Natural killer cell treated with Interleukin-12 subunit alpha and Interleukin-12 subunit beta and Interleukin-15 and Interleukin-18, amount 100 ng/mL, for 72 hours (primary cell): ENCODE data around the gene RNF223. TPM values are rescaled to one million over a fixed set of nuclear protein-coding genes. Genes with fewer than 3 reads are reported as not detected.
"Not testable (repeated sequence)": the region's sequence is repeated elsewhere in the genome, so short reads cannot be mapped to it uniquely, and the experiment has no call there.

Experiments
- ATAC-seq, 2 donors: fragments of 150-1000 bp; cut with Tn5 transposase in 1 of 2; sonication (Bioruptor Pico), chemical (Tn5 transposase) in 1 of 2; 2 replicates each; pipeline ENCODE4 v1.10.0; 2021
- DNase-seq: peaks from one replicate; pipeline ENCODE4 v3.0.0; 2022; ENCODE audit warnings: low spot score
- H3K27ac Mint-ChIP-seq, 2 donors: 1 replicate in 1 of 2; 2 replicates in 1 of 2; pipeline ENCODE4 v1.8.0; 2022; ENCODE audit warnings: mixed read lengths in 2 of 2, mild to moderate bottlenecking in 1 of 2, moderate library complexity in 1 of 2
- H3K27me3 Mint-ChIP-seq, 2 donors: 1 replicate in 1 of 2; 2 replicates in 1 of 2; pipeline ENCODE4 v1.8.0; 2022; ENCODE audit warnings: mixed read lengths in 2 of 2
- H3K36me3 Mint-ChIP-seq: one replicate; pipeline ENCODE4 v1.8.0; 2022; ENCODE audit warnings: mixed read lengths
- H3K4me1 Mint-ChIP-seq, 2 donors: 1 replicate in 1 of 2; 2 replicates in 1 of 2; pipeline ENCODE4 v1.8.0; 2022; ENCODE audit warnings: low read depth in 2 of 2, mixed read lengths in 2 of 2, mild to moderate bottlenecking in 1 of 2
- H3K4me3 Mint-ChIP-seq: one replicate; pipeline ENCODE4 v1.8.0; 2022; ENCODE audit warnings: mixed read lengths
- H3K9me3 Mint-ChIP-seq: 2 replicates; pipeline ENCODE4 v1.8.0; 2022; ENCODE audit warnings: mixed read lengths
- total RNA-seq, 2 donors: library from RNA; stranded (reverse); gene quantifications; one replicate each; pipeline ENCODE4 v1.2.3, GENCODE V29; 2022

The RNF223 gene
- total RNA-seq, 2 donors from 2014 or later: not detected

GRCh38 chr1:1115786-1116700 is 41.9 kb upstream of the RNF223 start, which contains the start of gene C1orf159:
Gene C1orf159, minus strand, starts transcription at chr1:1116089. Its CDS starts 24,546 bp downstream, at chr1:1091543.
- ATAC-seq (peak; percentile 97 to 98), DNase-seq (peak; percentile 99)
- Mint-ChIP-seq H3K4me3 (peak within 1 kb of the TSS; percentile 84), H3K27me3 (peaks cover 3 to 7% of the 10 kb centered on the region in 2 donors), H3K4me1 (peaks cover 0 to 20% of the 10 kb centered on the region in 2 donors), H3K36me3 (peaks cover 5% of the 10 kb centered on the region), H3K9me3 (no peaks in the 10 kb centered on the region), H3K27ac (peak within 1 kb of the TSS; percentile 23 to 64)

DNA sequence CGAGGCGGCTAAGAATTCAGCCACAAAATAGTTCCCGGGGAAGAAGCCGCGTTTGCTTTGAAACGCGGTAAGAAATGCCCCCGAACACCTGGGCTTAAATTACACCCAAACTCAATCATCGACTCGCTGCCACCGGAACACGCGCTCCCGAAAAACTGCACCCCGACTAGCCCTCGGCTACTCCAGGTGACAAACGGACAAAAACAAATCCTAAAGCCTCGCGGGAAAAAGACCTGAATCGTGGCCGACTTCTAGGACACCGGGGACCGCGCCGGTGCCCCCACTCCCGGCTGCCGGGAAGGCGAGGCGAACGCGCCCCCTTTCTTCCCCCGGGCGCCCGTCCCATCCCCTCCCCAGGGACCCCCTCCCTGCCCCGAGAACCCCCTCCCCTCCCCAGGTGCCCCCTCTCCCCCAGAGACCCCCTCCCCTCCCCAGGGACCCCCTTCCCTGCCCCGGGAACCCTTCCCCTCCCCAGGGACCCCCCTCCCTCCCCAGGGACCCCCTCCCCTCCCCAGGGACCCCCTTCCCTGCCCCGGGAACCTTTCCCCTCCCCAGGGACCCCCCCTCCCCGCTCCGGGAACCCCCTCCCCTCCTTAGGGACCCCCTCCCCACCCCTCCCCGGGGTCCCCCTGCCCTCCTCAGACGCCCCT is 41.2 kb upstream of the RNF223 start:
- Mint-ChIP-seq H3K4me1 (peaks cover 0 to 20% of the 10 kb centered on the region in 2 donors), H3K4me3 (peak overlapping the region; percentile 84)

GRCh38 chr1:1114431-1114830 is 40.3 kb upstream of the RNF223 start:
- Mint-ChIP-seq H3K4me1 (peaks cover 0 to 20% of the 10 kb centered on the region in 2 donors), H3K27me3 (peaks cover 3 to 7% of the 10 kb centered on the region in 2 donors), H3K36me3 (peaks cover 5% of the 10 kb centered on the region), H3K9me3 (no peaks in the 10 kb centered on the region), H3K27ac (peak overlapping the region; percentile 23 to 45), H3K4me3 (peak overlapping the region; percentile 84)
- ATAC-seq: no peak
- DNase-seq: peak; percentile 32

More for the DNA sequence above, 41.2 kb upstream of the RNF223 start:
- DNase-seq (peak; percentile 56), ATAC-seq (no peak)
- Mint-ChIP-seq H3K36me3 (peaks cover 5% of the 10 kb centered on the region), H3K9me3 (no peaks in the 10 kb centered on the region), H3K27me3 (peaks cover 3 to 7% of the 10 kb centered on the region in 2 donors), H3K27ac (peak overlapping the region; percentile 23 to 64)

GRCh38 chr1:1112237-1112985 is 38.3 kb upstream of the RNF223 start:
- Mint-ChIP-seq H3K27me3 (no peaks in the 10 kb centered on the region), H3K27ac (no peak overlapping the region), H3K4me1 (peaks cover 4 to 23% of the 10 kb centered on the region in 2 donors), H3K9me3 (peaks cover 3% of the 10 kb centered on the region), H3K36me3 (peaks cover 5% of the 10 kb centered on the region), H3K4me3 (no peak overlapping the region)
- ATAC-seq: no peak
- DNase-seq: peak; percentile 54

GRCh38 chr1:1111516-1112236 is 37.6 kb upstream of the RNF223 start:
- H3K4me3 Mint-ChIP-seq: no peak overlapping the region
- no peak overlapping the region for H3K27ac Mint-ChIP-seq
- H3K36me3 Mint-ChIP-seq: peaks cover 5% of the 10 kb centered on the region
- no peak for ATAC-seq
- H3K4me1 Mint-ChIP-seq: peaks cover 4 to 23% of the 10 kb centered on the region in 2 donors
- peaks cover 3% of the 10 kb centered on the region for H3K9me3 Mint-ChIP-seq
- no peaks in the 10 kb centered on the region for H3K27me3 Mint-ChIP-seq
- DNase-seq: peak; percentile 38

GRCh38 chr1:1110561-1110971 is 36.5 kb upstream of the RNF223 start:
- peaks cover 5% of the 10 kb centered on the region for H3K36me3 Mint-ChIP-seq
- H3K27me3 Mint-ChIP-seq: no peaks in the 10 kb centered on the region
- DNase-seq: peak; percentile 41
- no peak overlapping the region for H3K4me3 Mint-ChIP-seq
- no peak for ATAC-seq
- peaks cover 4 to 25% of the 10 kb centered on the region in 2 donors for H3K4me1 Mint-ChIP-seq
- H3K9me3 Mint-ChIP-seq: peaks cover 3% of the 10 kb centered on the region
- no peak overlapping the region for H3K27ac Mint-ChIP-seq

DNA sequence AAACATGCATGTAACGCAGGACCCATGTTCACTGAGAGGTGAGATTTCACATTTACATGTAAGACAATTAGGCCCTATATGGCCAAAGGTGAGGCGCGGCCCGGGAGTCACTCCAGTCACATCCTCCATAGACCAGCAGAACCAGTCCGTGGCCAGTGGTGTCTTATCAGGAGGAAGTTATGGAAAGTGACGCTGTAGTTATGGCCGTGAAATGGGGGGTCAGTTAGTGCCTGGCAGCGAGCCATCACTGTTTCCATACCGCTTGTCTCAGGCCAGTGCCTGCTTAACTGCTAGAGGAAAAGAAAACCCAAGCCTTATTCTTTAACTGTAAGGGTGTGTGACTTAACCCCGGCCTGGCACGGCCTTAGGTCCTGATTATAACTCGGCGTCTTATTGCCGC is 35.6 kb upstream of the RNF223 start:
- peaks cover 5% of the 10 kb centered on the region for H3K36me3 Mint-ChIP-seq
- peaks cover 4 to 20% of the 10 kb centered on the region in 2 donors for H3K4me1 Mint-ChIP-seq

GRCh38 chr1:1106510-1107221 is 32.6 kb upstream of the RNF223 start:
- DNase-seq: peak; percentile 60
- H3K27ac Mint-ChIP-seq: no peak overlapping the region

More for the DNA sequence above, 35.6 kb upstream of the RNF223 start:
- ATAC-seq: no peak
- Mint-ChIP-seq H3K27ac (no peak overlapping the region), H3K9me3 (peaks cover 3% of the 10 kb centered on the region), H3K27me3 (no peaks in the 10 kb centered on the region), H3K4me3 (no peak overlapping the region)
- peak; percentile 34 for DNase-seq

GRCh38 chr1:1104152-1104551 is 30.0 kb upstream of the RNF223 start:
- not testable (repeated sequence) for H3K27me3 Mint-ChIP-seq, H3K27ac Mint-ChIP-seq, H3K4me3 Mint-ChIP-seq, H3K9me3 Mint-ChIP-seq
- Mint-ChIP-seq H3K4me1 (peaks cover 7 to 15% of the 10 kb centered on the region in 2 donors), H3K36me3 (peaks cover 12% of the 10 kb centered on the region)
- DNase-seq (peak; percentile 13), ATAC-seq (peak in 1 of 2 donors; percentile 53)

More at GRCh38 chr1:1106510-1107221, 32.6 kb upstream of the RNF223 start:
- H3K27me3 Mint-ChIP-seq: no peaks in the 10 kb centered on the region
- peaks cover 4 to 7% of the 10 kb centered on the region in 2 donors for H3K4me1 Mint-ChIP-seq
- no peak for ATAC-seq
- H3K36me3 Mint-ChIP-seq: no peaks in the 10 kb centered on the region
- peaks cover 3% of the 10 kb centered on the region for H3K9me3 Mint-ChIP-seq
- no peak overlapping the region for H3K4me3 Mint-ChIP-seq

DNA sequence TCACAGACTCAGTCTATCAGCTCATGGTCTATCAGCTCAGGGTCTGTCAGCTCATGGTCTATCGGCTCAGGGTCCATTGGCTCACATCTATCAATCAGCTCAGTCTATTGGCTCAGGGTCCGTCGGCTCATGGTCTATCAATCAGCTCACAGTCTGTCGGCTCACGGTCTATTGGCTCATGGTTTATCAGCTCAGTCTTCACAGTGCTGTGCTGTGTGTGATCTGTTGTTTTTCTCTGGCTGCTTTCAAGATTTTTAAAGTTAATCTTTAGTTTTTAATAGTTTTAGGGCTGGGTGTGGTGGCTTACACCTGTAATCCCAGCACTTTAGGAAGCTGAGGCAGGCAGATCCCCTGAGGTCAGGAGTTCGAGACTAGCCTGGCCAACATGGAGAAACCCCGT is 27.4 kb upstream of the RNF223 start:
- no peak overlapping the region for H3K27ac Mint-ChIP-seq
- H3K27me3 Mint-ChIP-seq: peaks cover 0 to 8% of the 10 kb centered on the region in 2 donors
- H3K4me3 Mint-ChIP-seq: no peak overlapping the region
- H3K9me3 Mint-ChIP-seq: peaks cover 3% of the 10 kb centered on the region
- ATAC-seq (no peak), DNase-seq (no peak)
- H3K36me3 Mint-ChIP-seq: peaks cover 15% of the 10 kb centered on the region
- peaks cover 2 to 14% of the 10 kb centered on the region in 2 donors for H3K4me1 Mint-ChIP-seq

DNA sequence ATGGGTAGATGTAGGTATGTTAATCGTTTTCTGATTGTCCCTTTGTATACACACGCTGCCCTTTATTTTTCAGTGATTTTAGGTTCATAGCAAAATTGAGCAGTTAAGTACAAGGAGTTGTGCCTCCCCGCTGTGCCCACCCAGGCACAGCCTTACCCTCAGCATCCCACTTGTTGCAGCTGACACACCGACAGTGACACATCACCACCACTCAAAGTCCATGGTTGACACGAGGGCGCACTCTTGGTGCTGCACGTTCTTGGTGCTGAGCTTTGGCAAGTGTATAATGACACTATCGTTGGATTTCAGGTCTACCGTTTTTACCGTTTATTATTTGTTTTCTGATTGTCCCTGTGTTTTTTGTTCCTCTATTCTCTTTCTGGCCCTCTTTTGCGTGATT is 26.2 kb upstream of the RNF223 start:
- DNase-seq (no peak), ATAC-seq (no peak)
- peaks cover 0 to 8% of the 10 kb centered on the region in 2 donors for H3K27me3 Mint-ChIP-seq
- peaks cover 0 to 14% of the 10 kb centered on the region in 2 donors for H3K4me1 Mint-ChIP-seq
- H3K9me3 Mint-ChIP-seq: peaks cover 3% of the 10 kb centered on the region
- H3K4me3 Mint-ChIP-seq: no peak overlapping the region
- no peak overlapping the region for H3K27ac Mint-ChIP-seq
- H3K36me3 Mint-ChIP-seq: peaks cover 15% of the 10 kb centered on the region

GRCh38 chr1:1099506-1100183 is 25.5 kb upstream of the RNF223 start:
- DNase-seq (no peak), ATAC-seq (no peak)
- Mint-ChIP-seq H3K27ac (no peak overlapping the region), H3K27me3 (peaks cover 0 to 8% of the 10 kb centered on the region in 2 donors), H3K4me1 (peaks cover 0 to 14% of the 10 kb centered on the region in 2 donors), H3K4me3 (no peak overlapping the region), H3K9me3 (peaks cover 3% of the 10 kb centered on the region), H3K36me3 (peaks cover 15% of the 10 kb centered on the region)
